ENCODE data around the gene G6PD. TPM values are rescaled to one million over a fixed set of nuclear protein-coding genes. Genes with fewer than 3 reads are reported as not detected.
A peak's percentile ranks its signal among the peaks of the same experiment; 100 is the strongest.

Gene G6PD
- total RNA-seq, 1 experiment from 2014 or later, result 68.7 TPM

GRCh38 chrX:154595559-154596249, 49.1 kb upstream of the G6PD start:
- no CpG with 5 or more reads among the region's 2 CpGs for WGBS (ENCODE audit: extremely low coverage, insufficient read length, low lambda C conversion rate)
- no peaks in the 10 kb centered on the region for H4K20me1 ChIP-seq (ENCODE audit: control insufficient read depth, insufficient read depth, insufficient read length)
- H3K23me2 ChIP-seq (ENCODE audit: insufficient read length, low read depth, low read length, poor library complexity, severe bottlenecking), result no peaks in the 10 kb centered on the region
- no peaks in the 10 kb centered on the region for H3K27me3 ChIP-seq (ENCODE audit: insufficient read depth, low read length)
- no peak overlapping the region for H2AFZ ChIP-seq (ENCODE audit: low read length)
- DNase-seq, result no peak
- H3K4me1 ChIP-seq (ENCODE audit: insufficient read depth, low read length), result no peaks in the 10 kb centered on the region
- H3T11ph ChIP-seq (ENCODE audit: low read length), result no peak overlapping the region
- no peak overlapping the region for H2BK12ac ChIP-seq (ENCODE audit: insufficient read length, low read depth, low read length)
- H3K79me2 ChIP-seq (ENCODE audit: insufficient read depth, low read length), result no peaks in the 10 kb centered on the region
- H4K8ac ChIP-seq (replicated peaks; ENCODE audit: insufficient read length, low read depth, low read length), result no peak overlapping the region
- no peak for TF ChIP-seq CTCF (conservative IDR thresholded peaks at IDR 0.05)
- H2BK20ac ChIP-seq (ENCODE audit: low read depth, low read length, poor library complexity, severe bottlenecking), result no peak overlapping the region
- no peak overlapping the region for H2AK5ac ChIP-seq (ENCODE audit: insufficient read length, low read length)
- H3K79me1 ChIP-seq (ENCODE audit: insufficient read depth, low read depth, low read length, poor library complexity, severe bottlenecking), result no peaks in the 10 kb centered on the region
- H3K9me3 ChIP-seq (ENCODE audit: control insufficient read depth, low read depth, low read length), result peaks cover 63% of the 10 kb centered on the region
- peak overlapping the region; percentile 11 to 52 (median 44); a peak in 4 of 7 replicates for H3K27ac Mint-ChIP-seq
- no peak overlapping the region; a peak in 1 of 5 replicates for H3K4me3 Mint-ChIP-seq
- H3K9me3 Mint-ChIP-seq, result peaks cover 88% of the 10 kb centered on the region in 2 experiments
- H3K27me3 Mint-ChIP-seq (ENCODE audit: low read depth), result peaks cover 5% of the 10 kb centered on the region
- H3K56ac ChIP-seq (ENCODE audit: insufficient read length, low read depth, low read length), result no peak overlapping the region
- H3K23ac ChIP-seq (ENCODE audit: insufficient read length, low read depth, low read length), result no peak overlapping the region
- H2BK120ac ChIP-seq (ENCODE audit: low read depth, low read length, poor library complexity, severe bottlenecking), result no peak overlapping the region
- H3K14ac ChIP-seq (ENCODE audit: insufficient read depth, low read length), result no peak overlapping the region
- no peak overlapping the region for H3K18ac ChIP-seq (ENCODE audit: insufficient read length, low read depth, low read length)
- H2BK5ac ChIP-seq (ENCODE audit: insufficient read length, low read length), result no peak overlapping the region
- H4K91ac ChIP-seq (ENCODE audit: insufficient read length, low read depth, low read length), result no peak overlapping the region
- H3K4ac ChIP-seq (ENCODE audit: low read depth, low read length), result no peak overlapping the region
- H3K4me2 ChIP-seq (ENCODE audit: insufficient read depth, insufficient read length, low read length), result no peak overlapping the region
- H4K5ac ChIP-seq (ENCODE audit: insufficient read length, low read depth, low read length), result no peak overlapping the region
- H3K27ac ChIP-seq (ENCODE audit: insufficient read length, low read depth, low read length), result peak overlapping the region; percentile 22
- peaks cover 21 to 23% (median 21%) of the 10 kb centered on the region in 3 experiments for H3K36me3 Mint-ChIP-seq (ENCODE audit: insufficient read depth in 1 of 3, low read depth in 3 of 3)
- H3K9ac ChIP-seq (ENCODE audit: extremely low read depth, insufficient read length, low read length), result no peak overlapping the region
- H2BK15ac ChIP-seq (ENCODE audit: low read depth, low read length), result no peak overlapping the region
- peaks cover 14 to 20% of the 10 kb centered on the region in 2 experiments for H3K4me1 Mint-ChIP-seq

All from H9 (cell line).